Stimulated activated CD4-positive, alpha-beta T cell treated with anti-CD3 and anti-CD28 coated beads, Interleukin-1b, Interleukin-23, amount 100 ng/mL, for 1 hour (primary cell): ENCODE data around the gene RBFOX2.
"Not testable (repeated sequence)": the region's sequence is repeated elsewhere in the genome, so short reads cannot be mapped to it uniquely, and the experiment has no call there.

Experiments
- DNase-seq, 2 donors: peaks; one replicate each; pipeline ENCODE4 v3.0.0-alpha.2; 2020; ENCODE audit warnings: low read depth in 2 of 2

RBFOX2 gene

GRCh38 chr22:36042240-36042639, 13.6 kb upstream of the RBFOX2 start:
- no peak for DNase-seq

GRCh38 chr22:36039125-36039524, 10.5 kb upstream of the RBFOX2 start:
- DNase-seq, result no peak

- no peak for DNase-seq
Measured at GRCh38 chr22:36037102-36037758, 8.6 kb upstream of the RBFOX2 start.

- DNase-seq, result no peak
Measured at GRCh38 chr22:36036167-36036624, 7.6 kb upstream of the RBFOX2 start.

GRCh38 chr22:36032611-36033010, 4.0 kb upstream of the RBFOX2 start:
- no peak for DNase-seq

- no peak for DNase-seq
Measured at GRCh38 chr22:36029406-36029755, 757 bp upstream of the RBFOX2 start.

GRCh38 chr22:36027935-36028645, 534 bp downstream of the RBFOX2 start:
- no peak for DNase-seq

- DNase-seq, result no peak
Measured at GRCh38 chr22:36027579-36027934, 1.1 kb downstream of the RBFOX2 start.

- DNase-seq, result no peak
Measured at GRCh38 chr22:36026741-36027140, 1.9 kb downstream of the RBFOX2 start.

- no peak for DNase-seq
Measured at GRCh38 chr22:36022697-36023096, 5.9 kb downstream of the RBFOX2 start.

- DNase-seq, result no peak
Measured at GRCh38 chr22:36022162-36022561, 6.5 kb downstream of the RBFOX2 start.

- DNase-seq, result no peak
Measured at GRCh38 chr22:36021606-36022153, 6.9 kb downstream of the RBFOX2 start.

GRCh38 chr22:36020865-36021264, 7.8 kb downstream of the RBFOX2 start:
- not testable (repeated sequence) for DNase-seq

GRCh38 chr22:36017651-36018091, 11.0 kb downstream of the RBFOX2 start:
- DNase-seq, result no peak

GRCh38 chr22:36016684-36017083, 11.9 kb downstream of the RBFOX2 start:
- no peak for DNase-seq

- DNase-seq, result no peak
Measured at GRCh38 chr22:36015811-36016529, 12.7 kb downstream of the RBFOX2 start.

GRCh38 chr22:36015155-36015810, 13.3 kb downstream of the RBFOX2 start:
- DNase-seq, result no peak

GRCh38 chr22:36014546-36015074, 14.0 kb downstream of the RBFOX2 start:
- DNase-seq, result no peak

- DNase-seq, result no peak
Measured at GRCh38 chr22:36012332-36012731, 16.3 kb downstream of the RBFOX2 start.

- DNase-seq, result no peak
Measured at GRCh38 chr22:36010882-36011281, 17.7 kb downstream of the RBFOX2 start.

GRCh38 chr22:36010090-36010489, 18.5 kb downstream of the RBFOX2 start:
- DNase-seq, result no peak

GRCh38 chr22:36009085-36009484, 19.5 kb downstream of the RBFOX2 start:
- DNase-seq, result no peak
